ENCODE results near the gene WDCP.

Gene WDCP

GRCh38 chr2:23988371-23988770 lies 58.8 kb downstream of the WDCP start:
- DNase-seq, result peak; percentile 29
